Measurements from ENCODE around the gene MSS51. TPM values are rescaled to one million over a fixed set of nuclear protein-coding genes. Genes with fewer than 3 reads are reported as not detected.

Gene MSS51
- total and polyA plus RNA-seq, 7 donors, result 2.0 to 253 (median 17.0) TPM

GRCh38 chr10:73459683-73460314 lies 26.4 kb upstream of the MSS51 start:
- Histone ChIP-seq H3K4me1 (peaks cover 4% of the 10 kb centered on the region), H3K9me3 (no peaks in the 10 kb centered on the region), H3K36me3 (ENCODE audit: insufficient read depth in 1 of 2, low read depth in 1 of 2) (peaks cover 0 to 38% of the 10 kb centered on the region in 2 donors), H3K27ac (peak overlapping the region; percentile 46), H3K4me3 (no peak overlapping the region), H3K27me3 (ENCODE audit: insufficient read depth in 3 of 3, low read length in 2 of 3) (no peaks in the 10 kb centered on the region)
- WGBS, 3 donors, result 84 to 96% (median 90%) methylated on average over 6 of the region's 6 CpGs
- no peak for ATAC-seq
- TF ChIP-seq CTCF (IDR thresholded peaks at IDR 0.05), result no peak
- no peak for DNase-seq
- intact Hi-C loops (cut with DNase I), result no loop called here

- no peak for ATAC-seq
- no peak overlapping the region for H3K27ac ChIP-seq
- TF ChIP-seq CTCF (IDR thresholded peaks at IDR 0.05), result no peak
- 86 to 90% (median 88%) methylated on average over 2 of the region's 2 CpGs for WGBS, 3 donors
- intact Hi-C loops (cut with DNase I), result no loop called here
- no peaks in the 10 kb centered on the region for H3K27me3 ChIP-seq (ENCODE audit: insufficient read depth in 3 of 3, low read length in 2 of 3)
- peaks cover 0 to 49% of the 10 kb centered on the region in 2 donors for H3K36me3 ChIP-seq (ENCODE audit: insufficient read depth in 1 of 2, low read depth in 1 of 2)
- DNase-seq, result no peak
- no peaks in the 10 kb centered on the region for H3K9me3 ChIP-seq
- H3K4me1 ChIP-seq, result peaks cover 4% of the 10 kb centered on the region
- H3K4me3 ChIP-seq, result no peak overlapping the region
Observed at GRCh38 chr10:73456187-73456890, 23.0 kb upstream of the MSS51 start.

- no peak overlapping the region for H3K4me3 ChIP-seq
- ATAC-seq (no peak), DNase-seq (no peak)
- H3K4me1 ChIP-seq, result peaks cover 1% of the 10 kb centered on the region
- H3K9me3 ChIP-seq, result no peaks in the 10 kb centered on the region
- 76 to 85% (median 76%) methylated on average over 1 of the region's 1 CpG for WGBS, 3 donors
- no peak for TF ChIP-seq CTCF (IDR thresholded peaks at IDR 0.05)
- H3K36me3 ChIP-seq (ENCODE audit: insufficient read depth in 1 of 2, low read depth in 1 of 2), result peaks cover 3 to 59% of the 10 kb centered on the region in 2 donors
- no peaks in the 10 kb centered on the region for H3K27me3 ChIP-seq (ENCODE audit: insufficient read depth in 3 of 3, low read length in 2 of 3)
- H3K27ac ChIP-seq, result no peak overlapping the region
- intact Hi-C loops (cut with DNase I), result no loop called here
Observed at GRCh38 chr10:73449113-73449512, 15.8 kb upstream of the MSS51 start.

DNA sequence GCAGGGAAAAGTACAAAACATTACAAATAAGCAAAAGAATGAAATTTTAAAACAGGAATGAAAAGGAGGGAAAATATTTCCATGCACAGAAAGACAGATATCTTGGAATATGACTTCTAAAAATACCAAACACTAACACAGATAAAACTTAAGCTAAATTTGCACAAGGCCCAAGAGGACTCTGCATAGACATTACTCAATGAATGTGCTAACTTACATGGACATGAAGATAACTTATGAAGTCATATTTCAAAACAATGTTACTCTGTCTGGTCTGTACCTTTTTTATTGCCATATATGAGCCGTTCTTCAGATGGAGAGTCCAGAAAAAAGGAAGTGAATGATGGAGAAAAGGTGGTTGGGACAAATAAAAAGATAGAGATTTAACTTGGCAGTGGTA lies 15.0 kb upstream of the MSS51 start:
- WGBS, 3 donors, result 80 to 87% (median 82%) methylated on average over 1 of the region's 1 CpG

More for the DNA sequence above, 15.0 kb upstream of the MSS51 start:
- Histone ChIP-seq H3K36me3 (ENCODE audit: insufficient read depth in 1 of 2, low read depth in 1 of 2) (peaks cover 3 to 56% of the 10 kb centered on the region in 2 donors), H3K4me1 (peaks cover 9% of the 10 kb centered on the region), H3K27ac (no peak overlapping the region), H3K4me3 (no peak overlapping the region), H3K27me3 (ENCODE audit: insufficient read depth in 3 of 3, low read length in 2 of 3) (no peaks in the 10 kb centered on the region), H3K9me3 (no peaks in the 10 kb centered on the region)
- ATAC-seq, result peak in 2 of 4 donors; percentile 53 to 64
- no peak for TF ChIP-seq CTCF (IDR thresholded peaks at IDR 0.05)
- DNase-seq, result no peak
- intact Hi-C loops (cut with DNase I), result no loop called here
